Measurements from ENCODE around the gene CELF4.

The CELF4 gene

DNA sequence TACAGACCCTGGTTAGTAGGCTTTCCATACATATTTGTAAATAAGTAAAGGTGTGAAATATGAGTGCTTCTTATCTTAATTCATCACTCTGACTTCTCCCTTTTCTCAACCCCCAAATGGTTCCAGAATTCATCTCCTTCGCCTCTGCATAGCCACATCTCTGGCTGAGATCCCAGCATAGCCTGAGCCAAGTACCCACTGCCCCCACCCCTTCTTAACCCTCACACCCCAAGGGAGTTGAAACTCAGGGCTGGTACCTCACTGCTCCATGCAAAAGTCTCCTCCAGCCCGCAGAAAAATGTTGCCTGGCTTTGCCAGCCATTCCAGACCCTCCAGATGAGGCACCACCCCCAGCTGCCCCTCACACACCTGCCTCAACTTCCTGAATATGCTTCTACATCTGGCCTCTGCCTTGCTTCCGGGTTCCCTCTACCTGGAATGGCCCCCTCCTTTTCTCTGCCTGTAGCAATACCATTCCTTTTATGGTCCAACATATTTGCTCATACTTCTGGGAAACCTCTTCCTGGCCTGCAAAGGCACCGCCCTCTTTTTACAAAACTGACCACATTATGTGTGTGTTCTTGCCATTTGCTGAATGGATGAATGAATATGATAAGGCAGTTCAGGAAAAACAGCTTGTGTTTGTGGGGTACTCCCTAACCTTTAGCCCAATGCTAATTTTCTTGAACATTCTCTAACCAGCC is 112.8 kb downstream of the CELF4 start:
- ChIA-PET CTCF (interaction anchor here (1.2 to 1.3 kb wide), 2 partner anchors 23 to 84 kb away, joined by 3 read pairs; no protein-coding TSS in a partner anchor), POLR2A (no interaction called here)
- DNase-seq (ENCODE audit: low read depth, low spot score) = no peak
- TF ChIP-seq, protein P1, sequence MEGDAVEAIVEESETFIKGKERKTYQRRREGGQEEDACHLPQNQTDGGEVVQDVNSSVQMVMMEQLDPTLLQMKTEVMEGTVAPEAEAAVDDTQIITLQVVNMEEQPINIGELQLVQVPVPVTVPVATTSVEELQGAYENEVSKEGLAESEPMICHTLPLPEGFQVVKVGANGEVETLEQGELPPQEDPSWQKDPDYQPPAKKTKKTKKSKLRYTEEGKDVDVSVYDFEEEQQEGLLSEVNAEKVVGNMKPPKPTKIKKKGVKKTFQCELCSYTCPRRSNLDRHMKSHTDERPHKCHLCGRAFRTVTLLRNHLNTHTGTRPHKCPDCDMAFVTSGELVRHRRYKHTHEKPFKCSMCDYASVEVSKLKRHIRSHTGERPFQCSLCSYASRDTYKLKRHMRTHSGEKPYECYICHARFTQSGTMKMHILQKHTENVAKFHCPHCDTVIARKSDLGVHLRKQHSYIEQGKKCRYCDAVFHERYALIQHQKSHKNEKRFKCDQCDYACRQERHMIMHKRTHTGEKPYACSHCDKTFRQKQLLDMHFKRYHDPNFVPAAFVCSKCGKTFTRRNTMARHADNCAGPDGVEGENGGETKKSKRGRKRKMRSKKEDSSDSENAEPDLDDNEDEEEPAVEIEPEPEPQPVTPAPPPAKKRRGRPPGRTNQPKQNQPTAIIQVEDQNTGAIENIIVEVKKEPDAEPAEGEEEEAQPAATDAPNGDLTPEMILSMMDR (IDR thresholded peaks at IDR 0.05; ENCODE audit: insufficient read depth, low read length, missing control alignments) = no peak
- no peak overlapping the region for H3K4me3 ChIP-seq (ENCODE audit: low read depth, low read length)

DNA sequence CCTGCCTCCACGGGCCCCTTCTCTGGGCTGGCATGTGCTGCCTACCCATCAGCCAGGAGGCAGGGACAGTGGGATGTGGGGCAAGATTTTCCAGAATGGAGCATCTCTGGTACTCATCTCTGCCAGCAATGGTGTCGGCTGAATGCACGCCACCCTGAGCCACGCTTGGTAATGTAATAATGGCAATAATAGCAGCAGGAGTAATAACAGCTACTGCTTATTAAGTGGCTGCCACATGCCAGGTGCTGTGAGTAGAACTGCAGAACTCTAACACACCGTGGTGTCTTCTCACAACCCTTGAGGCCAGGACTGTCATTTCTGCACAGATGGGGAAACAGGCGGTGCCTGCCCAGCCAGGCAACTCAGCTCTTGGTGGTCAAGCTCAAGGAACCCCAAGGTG is 113.6 kb downstream of the CELF4 start:
- ChIA-PET POLR2A (no interaction called here), CTCF (no interaction called here)
- H3K4me3 ChIP-seq (ENCODE audit: low read depth, low read length) = no peak overlapping the region
- TF ChIP-seq, protein P1 (IDR thresholded peaks at IDR 0.05; ENCODE audit: insufficient read depth, low read length, missing control alignments) = no peak
- DNase-seq (ENCODE audit: low read depth, low spot score) = no peak

GRCh38 chr18:37451239-37451825 is 114.3 kb downstream of the CELF4 start:
- ChIA-PET POLR2A (no interaction called here), CTCF (no interaction called here)
- no peak for DNase-seq (ENCODE audit: low read depth, low spot score)
- no peak overlapping the region for H3K4me3 ChIP-seq (ENCODE audit: low read depth, low read length)
- TF ChIP-seq, protein P1 (IDR thresholded peaks at IDR 0.05; ENCODE audit: insufficient read depth, low read length, missing control alignments) = no peak

DNA sequence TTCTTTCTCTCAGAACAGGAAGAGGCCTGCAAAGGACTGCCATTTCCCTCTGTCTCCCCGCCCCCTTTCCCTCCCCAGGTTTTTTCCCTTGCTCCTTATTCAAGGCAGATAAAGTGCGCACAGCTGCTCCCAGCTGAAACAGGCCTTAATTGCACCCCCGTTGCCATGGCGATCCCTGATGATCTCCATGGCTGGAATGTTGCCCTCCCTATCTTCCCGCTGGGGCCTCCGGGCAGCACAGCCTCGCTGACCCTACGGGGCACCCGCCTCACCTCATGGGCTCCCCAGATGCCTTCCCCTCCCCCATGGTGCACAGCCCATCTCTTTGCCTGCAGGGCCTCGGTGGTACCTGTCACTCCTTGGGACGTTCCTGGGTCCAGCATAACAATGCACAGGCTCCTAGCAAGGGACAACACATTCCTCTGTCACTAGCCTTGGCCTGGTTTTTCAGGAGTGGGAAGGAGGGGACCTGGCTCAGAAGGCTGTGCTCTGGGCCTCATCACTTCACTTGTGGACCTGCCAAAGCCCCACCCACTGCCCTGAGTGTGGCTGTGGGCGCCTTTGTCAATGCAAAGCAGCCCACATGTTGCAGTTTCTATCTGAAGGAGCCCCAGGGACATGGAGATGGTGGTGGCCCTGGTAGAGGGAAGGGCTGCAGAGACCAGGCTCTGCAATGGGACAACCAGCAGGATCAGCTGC is 115.0 kb downstream of the CELF4 start:
- no peak overlapping the region for H3K4me3 ChIP-seq (ENCODE audit: low read depth, low read length)

DNA sequence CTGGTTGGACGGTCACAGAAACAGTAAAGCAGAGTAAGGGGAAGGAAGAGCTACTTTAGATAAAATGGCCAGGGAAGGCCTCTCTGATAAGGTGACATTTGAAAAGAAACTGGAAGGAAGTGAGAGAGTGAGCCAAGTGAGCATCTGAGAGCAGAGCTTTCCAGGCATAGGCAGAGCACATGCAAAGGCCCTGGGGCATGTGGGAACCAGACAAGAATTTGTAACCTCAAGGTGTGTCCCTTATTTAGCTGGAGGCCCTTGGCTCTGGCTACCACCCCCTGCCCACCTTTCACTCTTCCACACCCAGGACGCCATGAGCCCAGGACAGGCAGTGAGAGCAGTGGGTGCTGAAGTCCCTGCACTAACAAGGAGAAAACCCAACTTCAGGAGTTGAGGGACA is 116.0 kb downstream of the CELF4 start:
- ChIA-PET POLR2A (no interaction called here), CTCF (no interaction called here)
- TF ChIP-seq, protein P1 (IDR thresholded peaks at IDR 0.05; ENCODE audit: insufficient read depth, low read length, missing control alignments) = no peak
- H3K4me3 ChIP-seq (ENCODE audit: low read depth, low read length) = no peak overlapping the region
- DNase-seq (ENCODE audit: low read depth, low spot score) = no peak

More for the DNA sequence above, 115.0 kb downstream of the CELF4 start:
- CTCF ChIA-PET = no interaction called here
- POLR2A ChIA-PET = no interaction called here
- DNase-seq (ENCODE audit: low read depth, low spot score) = no peak
- TF ChIP-seq, protein P1 (IDR thresholded peaks at IDR 0.05; ENCODE audit: insufficient read depth, low read length, missing control alignments) = no peak

DNA sequence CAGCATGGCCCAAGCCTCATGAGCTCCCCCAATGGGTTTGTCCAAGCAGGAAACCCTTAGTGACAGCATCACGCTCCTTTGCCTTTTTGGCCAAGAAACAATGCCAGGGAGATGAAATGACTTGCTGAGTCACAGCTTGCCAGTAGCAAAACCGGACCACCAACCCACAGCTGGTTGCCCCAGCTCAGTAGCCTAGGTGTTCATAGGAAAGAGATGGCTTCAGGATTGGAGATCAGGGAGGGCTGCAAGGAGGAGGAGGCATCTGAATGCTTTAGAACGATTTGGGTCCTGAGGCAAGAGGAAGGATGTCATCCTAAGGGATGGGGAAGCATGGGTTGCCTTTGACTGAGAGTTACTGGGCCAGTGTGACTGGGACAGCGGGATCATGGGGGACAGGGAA is 116.7 kb downstream of the CELF4 start:
- DNase-seq (ENCODE audit: low read depth, low spot score) = no peak
- CTCF ChIA-PET = no interaction called here
- TF ChIP-seq, protein P1 (IDR thresholded peaks at IDR 0.05; ENCODE audit: insufficient read depth, low read length, missing control alignments) = no peak
- H3K4me3 ChIP-seq (ENCODE audit: low read depth, low read length) = no peak overlapping the region
- POLR2A ChIA-PET = no interaction called here

Measured in AG04449 (cell line).